GM12878 (cell line): ENCODE measurements around the gene GAD2. TPM values are rescaled to one million over a fixed set of nuclear protein-coding genes. Genes with fewer than 3 reads are reported as not detected.

Experiments used
- ATAC-seq: fragments of 200-7000 bp; cut with Tn5 transposase; 3 replicates; pipeline ENCODE4 v1.9.1; 2020; ENCODE audit warnings: mild to moderate bottlenecking, moderate library complexity
- BruUV-seq: library from RNA; stranded (reverse); fragments of 400-500 nt; replicated peaks from 2 replicates; lab custom pipeline; 2021; lab: Mats Ljungman, UMichigan
- CTCF ChIA-PET: fragments of 300-600 bp; sonication (Branson Sonifier 250); formaldehyde crosslinking; extraction: SDS; loops from one replicate; lab custom pipeline; 2021; ENCODE audit warnings: inconsistent platforms; lab: Yijun Ruan, JAX
- POLR2A ChIA-PET: fragments of 350-600 bp; formaldehyde crosslinking; extraction: SDS; loops from one replicate; lab custom pipeline; 2021; ENCODE audit warnings: inconsistent platforms; lab: Charles Lee
- RAD21 ChIA-PET: fragments of 300-600 bp; sonication (Branson Sonifier 250); formaldehyde crosslinking; loops from one replicate; lab custom pipeline; 2023; ENCODE audit warnings: antibody characterized with exemption; ENCODE audit not compliant: unreplicated experiment; lab: Charles Lee
- SMC1A ChIA-PET: fragments of 300-600 bp; sonication (Branson Sonifier 250); formaldehyde crosslinking; loops from one replicate; lab custom pipeline; 2023; ENCODE audit not compliant: unreplicated experiment, uncharacterized antibody; lab: Charles Lee
- DNase-seq: peaks from one replicate; pipeline ENCODE4 v3.0.0-alpha.2; 2011; ENCODE audit warnings: low read depth, low spot score
- FAIRE-seq: peaks from 3 replicates; lab custom pipeline; 2011; peaks lifted over from hg19 to GRCh38; lab: Jason Lieb, UNC
- H2AFZ ChIP-seq: 2 replicates; pipeline ENCODE4 v1.6.0; 2011; ENCODE audit warnings: low read depth, low read length, control low read depth; ENCODE audit not compliant: control insufficient read depth
- H3K27ac ChIP-seq: 2 replicates; pipeline ENCODE4 v1.5.1; 2011; ENCODE audit warnings: control low read depth; ENCODE audit not compliant: control insufficient read depth, insufficient read depth
- H3K27me3 ChIP-seq, 2 experiments: replicated peaks in 1 of 2; 2 replicates each; pipeline versions ENCODE4 v1.6.0 to v1.6.1; 2011; ENCODE audit warnings: low read length in 1 of 2; ENCODE audit not compliant: control insufficient read depth in 2 of 2, insufficient read depth in 2 of 2
- H3K36me3 ChIP-seq, 2 experiments: 2 replicates each; pipeline ENCODE4 v1.5.1; 2011; ENCODE audit warnings: low read length in 1 of 2; ENCODE audit not compliant: control insufficient read depth in 2 of 2, insufficient read depth in 2 of 2
- H3K4me1 ChIP-seq: 2 replicates; pipeline ENCODE4 v1.6.1; 2011; ENCODE audit warnings: mild to moderate bottlenecking, low read length, moderate library complexity, mixed read lengths; ENCODE audit not compliant: control insufficient read depth, insufficient read depth
- H3K4me2 ChIP-seq: 2 replicates; pipeline ENCODE4 v1.6.0; 2011; ENCODE audit warnings: control low read depth; ENCODE audit not compliant: control insufficient read depth, insufficient read depth
- H3K4me3 ChIP-seq: fragments of 200-600 bp; sonication (generic); 2 replicates; pipeline ENCODE4 v1.5.1; 2016
- H3K79me2 ChIP-seq: 2 replicates; pipeline ENCODE4 v1.6.0; 2011; ENCODE audit warnings: low read length; ENCODE audit not compliant: control insufficient read depth, insufficient read depth
- H3K9ac ChIP-seq: 2 replicates; pipeline ENCODE4 v1.8.0; 2011; ENCODE audit warnings: low read length, control low read depth, mixed read lengths; ENCODE audit not compliant: control insufficient read depth, insufficient read depth
- H3K9me3 ChIP-seq: replicated peaks from 3 replicates; pipeline ENCODE4 v1.5.1; 2011; ENCODE audit warnings: mild to moderate bottlenecking, low read length; ENCODE audit not compliant: control insufficient read depth, insufficient read depth
- H4K20me1 ChIP-seq: 2 replicates; pipeline ENCODE4 v1.6.0; 2011; ENCODE audit not compliant: control insufficient read depth, insufficient read depth
- MEF2B ChIP-seq: fragments of 450-650 bp; IDR thresholded peaks from 2 replicates; pipeline ENCODE4 v1.6.1; 2018; ENCODE audit warnings: mild to moderate bottlenecking, moderate library complexity; ENCODE audit not compliant: partially characterized antibody, poor library complexity, severe bottlenecking
- MXI1 ChIP-seq: fragments of 150-350 bp; IDR thresholded peaks from 2 replicates; pipeline ENCODE4 v1.6.1; 2011; ENCODE audit warnings: low read depth, mild to moderate bottlenecking, inconsistent platforms, low read length, improper control_type of control experiment
- RELA ChIP-seq: fragments of 450-650 bp; IDR thresholded peaks from 2 replicates; pipeline ENCODE4 v1.8.0; 2014; ENCODE audit warnings: borderline replicate concordance; ENCODE audit not compliant: partially characterized antibody
- STAT3 ChIP-seq: IDR thresholded peaks from 2 replicates; pipeline ENCODE4 v1.6.1; 2011; ENCODE audit warnings: low read depth, low read length, improper control_type of control experiment
- SUPT20H ChIP-seq: IDR thresholded peaks from 2 replicates; pipeline ENCODE4 v1.6.1; 2011; ENCODE audit warnings: low read depth, mild to moderate bottlenecking, low read length, moderate library complexity, borderline replicate concordance; ENCODE audit not compliant: control insufficient read depth
- SUZ12 ChIP-seq: fragments of 200-600 bp; sonication (generic); IDR thresholded peaks from one replicate; pipeline ENCODE4 v1.6.1; 2018; ENCODE audit warnings: antibody characterized with exemption, mild to moderate bottlenecking; ENCODE audit not compliant: unreplicated experiment
- TBL1XR1 ChIP-seq: IDR thresholded peaks from 2 replicates; pipeline ENCODE4 v1.6.1; 2012; ENCODE audit warnings: low read depth, low read length, improper control_type of control experiment
- YY1 ChIP-seq: IDR thresholded peaks from 2 replicates; pipeline ENCODE4 v1.6.1; 2011; ENCODE audit warnings: low read depth, mild to moderate bottlenecking, low read length
- ZBTB33 ChIP-seq: fragments of 450-650 bp; IDR thresholded peaks from 2 replicates; pipeline ENCODE4 v1.6.1; 2017; ENCODE audit warnings: mild to moderate bottlenecking
- ZNF687 ChIP-seq: fragments of 450-650 bp; IDR thresholded peaks from 2 replicates; pipeline ENCODE4 v1.6.1; 2017; ENCODE audit warnings: mild to moderate bottlenecking, moderate library complexity
- WGBS: methylation state at CpG from one replicate; pipeline ENCODE4 v1.1.6; 2016; ENCODE audit warnings: low lambda C conversion rate; ENCODE audit not compliant: insufficient replicate concordance, insufficient coverage; ENCODE audit errors: missing lambda C conversion rate; 5-methylcytosine and 5-hydroxymethylcytosine counted together
- in situ Hi-C: fragments of 300-500 bp; cut with MboI; formaldehyde crosslinking; loops from 9 replicates; pipeline ENCODE4 v1.14.3; 2018; ENCODE audit warnings: mixed read lengths
- intact Hi-C: fragments of 100-400 bp; cut with micrococcal nuclease; formaldehyde crosslinking; loops from one replicate; pipeline ENCODE4 v1.14.2; 2022; ENCODE audit not compliant: unreplicated experiment
- polyA plus RNA-seq, 11 experiments: library from polyadenylated mRNA; depleted of rRNA in 4 of 11; unstranded in 6 of 11; stranded (reverse) in 5 of 11; fragments of >200 nt; fragmentation: Nextera tagmentation in 4 of 11; fragmentation: Illumina TruSeq in 1 of 11; extraction: Ambion mirVana in 4 of 11; extraction: Trizol in 1 of 11; gene quantifications; 1 replicate in 1 of 11; 2 replicates in 10 of 11; pipeline versions ENCODE4 v1.2.1 to v1.2.3, GENCODE V29; 2011 to 2016; ENCODE audit warnings: inconsistent platforms in 2 of 11, missing spikeins in 2 of 11, low read depth in 1 of 11
- total RNA-seq, 4 experiments: library from RNA; depleted of rRNA in 3 of 4; stranded (reverse); fragments of >200 nt in 3 of 4; fragmentation: Illumina TruSeq in 1 of 4; extraction: Trizol in 1 of 4; gene quantifications; 2 replicates each; pipeline versions ENCODE4 v1.2.1 to v1.2.3, GENCODE V29; 2013 to 2021
- TF ChIP-seq, protein P1 (sequence below): IDR thresholded peaks from 2 replicates; pipeline ENCODE4 v1.6.1; 2012; ENCODE audit warnings: improper control_type of control experiment, low read depth, low read length; ENCODE audit not compliant: insufficient replicate concordance

GAD2 gene
- total and polyA plus RNA-seq, 10 of the 15 experiments (the other 5 are each of a cell fraction or from before 2014, with no cell fraction given): not detected

DNA sequence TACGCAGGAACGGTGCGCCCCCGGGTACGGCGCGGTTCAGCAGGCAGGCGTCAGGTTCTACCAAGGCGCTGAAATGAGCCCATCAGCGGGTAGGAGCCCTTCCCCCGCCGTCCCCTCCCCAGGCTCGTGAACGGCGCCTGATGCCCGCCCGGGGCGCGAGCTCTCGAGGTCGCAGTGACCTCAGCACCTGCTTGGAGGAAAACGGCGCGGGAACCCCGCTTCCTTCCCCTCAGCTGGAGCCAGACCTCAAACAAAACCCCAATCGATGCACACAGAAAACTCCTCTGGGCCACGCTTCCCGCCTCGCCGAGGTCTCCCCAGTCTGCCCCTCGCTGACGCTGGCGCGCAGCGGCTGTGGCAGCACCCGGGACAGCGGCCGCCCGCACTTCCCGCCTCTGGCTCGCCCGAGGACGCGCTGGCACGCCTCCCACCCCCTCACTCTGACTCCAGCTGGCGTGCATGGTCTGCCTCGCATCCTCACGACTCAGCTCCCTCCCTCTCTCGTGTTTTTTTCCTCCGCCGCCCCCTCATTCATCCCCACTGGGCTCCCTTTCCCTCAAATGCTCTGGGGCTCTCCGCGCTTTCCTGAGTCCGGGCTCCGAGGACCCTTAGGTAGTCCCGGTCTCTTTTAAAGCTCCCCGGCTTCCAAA is 514 bp upstream of the GAD2 start:
- ATAC-seq (peak; percentile 41), DNase-seq (no peak), FAIRE-seq (no peak)
- Histone ChIP-seq H3K4me2 (no peak overlapping the region), H3K4me1 (no peaks in the 10 kb centered on the region), H4K20me1 (no peaks in the 10 kb centered on the region), H3K79me2 (no peaks in the 10 kb centered on the region), H3K4me3 (no peak overlapping the region), H3K9ac (no peak overlapping the region), H2AFZ (no peak overlapping the region), H3K9me3 (no peaks in the 10 kb centered on the region), H3K27ac (no peak overlapping the region), H3K27me3 (peaks cover 11 to 33% of the 10 kb centered on the region in 2 experiments), H3K36me3 (no peaks in the 10 kb centered on the region)
- ChIA-PET SMC1A (no interaction called here), CTCF (no interaction called here), RAD21 (no interaction called here), POLR2A (no interaction called here)
- 14% methylated on average over 38 of the region's 57 CpGs for WGBS
- BruUV-seq: no TSS peak
- in situ Hi-C loops (no loop called here), intact Hi-C loops (no loop called here)
- TF ChIP-seq ZBTB33 (no peak), SUPT20H (no peak), SUZ12 (peak; percentile 30), YY1 (no peak), TBL1XR1 (no peak), RELA (no peak), STAT3 (no peak), MEF2B (no peak), ZNF687 (no peak), MXI1 (no peak)
- TF ChIP-seq, protein P1, sequence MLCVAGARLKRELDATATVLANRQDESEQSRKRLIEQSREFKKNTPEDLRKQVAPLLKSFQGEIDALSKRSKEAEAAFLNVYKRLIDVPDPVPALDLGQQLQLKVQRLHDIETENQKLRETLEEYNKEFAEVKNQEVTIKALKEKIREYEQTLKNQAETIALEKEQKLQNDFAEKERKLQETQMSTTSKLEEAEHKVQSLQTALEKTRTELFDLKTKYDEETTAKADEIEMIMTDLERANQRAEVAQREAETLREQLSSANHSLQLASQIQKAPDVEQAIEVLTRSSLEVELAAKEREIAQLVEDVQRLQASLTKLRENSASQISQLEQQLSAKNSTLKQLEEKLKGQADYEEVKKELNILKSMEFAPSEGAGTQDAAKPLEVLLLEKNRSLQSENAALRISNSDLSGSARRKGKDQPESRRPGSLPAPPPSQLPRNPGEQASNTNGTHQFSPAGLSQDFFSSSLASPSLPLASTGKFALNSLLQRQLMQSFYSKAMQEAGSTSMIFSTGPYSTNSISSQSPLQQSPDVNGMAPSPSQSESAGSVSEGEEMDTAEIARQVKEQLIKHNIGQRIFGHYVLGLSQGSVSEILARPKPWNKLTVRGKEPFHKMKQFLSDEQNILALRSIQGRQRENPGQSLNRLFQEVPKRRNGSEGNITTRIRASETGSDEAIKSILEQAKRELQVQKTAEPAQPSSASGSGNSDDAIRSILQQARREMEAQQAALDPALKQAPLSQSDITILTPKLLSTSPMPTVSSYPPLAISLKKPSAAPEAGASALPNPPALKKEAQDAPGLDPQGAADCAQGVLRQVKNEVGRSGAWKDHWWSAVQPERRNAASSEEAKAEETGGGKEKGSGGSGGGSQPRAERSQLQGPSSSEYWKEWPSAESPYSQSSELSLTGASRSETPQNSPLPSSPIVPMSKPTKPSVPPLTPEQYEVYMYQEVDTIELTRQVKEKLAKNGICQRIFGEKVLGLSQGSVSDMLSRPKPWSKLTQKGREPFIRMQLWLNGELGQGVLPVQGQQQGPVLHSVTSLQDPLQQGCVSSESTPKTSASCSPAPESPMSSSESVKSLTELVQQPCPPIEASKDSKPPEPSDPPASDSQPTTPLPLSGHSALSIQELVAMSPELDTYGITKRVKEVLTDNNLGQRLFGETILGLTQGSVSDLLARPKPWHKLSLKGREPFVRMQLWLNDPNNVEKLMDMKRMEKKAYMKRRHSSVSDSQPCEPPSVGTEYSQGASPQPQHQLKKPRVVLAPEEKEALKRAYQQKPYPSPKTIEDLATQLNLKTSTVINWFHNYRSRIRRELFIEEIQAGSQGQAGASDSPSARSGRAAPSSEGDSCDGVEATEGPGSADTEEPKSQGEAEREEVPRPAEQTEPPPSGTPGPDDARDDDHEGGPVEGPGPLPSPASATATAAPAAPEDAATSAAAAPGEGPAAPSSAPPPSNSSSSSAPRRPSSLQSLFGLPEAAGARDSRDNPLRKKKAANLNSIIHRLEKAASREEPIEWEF: no peak
